ENCODE data around the gene TRIP10.
"Not testable (repeated sequence)": the region's sequence is repeated elsewhere in the genome, so short reads cannot be mapped to it uniquely, and the experiment has no call there.

The TRIP10 gene

DNA sequence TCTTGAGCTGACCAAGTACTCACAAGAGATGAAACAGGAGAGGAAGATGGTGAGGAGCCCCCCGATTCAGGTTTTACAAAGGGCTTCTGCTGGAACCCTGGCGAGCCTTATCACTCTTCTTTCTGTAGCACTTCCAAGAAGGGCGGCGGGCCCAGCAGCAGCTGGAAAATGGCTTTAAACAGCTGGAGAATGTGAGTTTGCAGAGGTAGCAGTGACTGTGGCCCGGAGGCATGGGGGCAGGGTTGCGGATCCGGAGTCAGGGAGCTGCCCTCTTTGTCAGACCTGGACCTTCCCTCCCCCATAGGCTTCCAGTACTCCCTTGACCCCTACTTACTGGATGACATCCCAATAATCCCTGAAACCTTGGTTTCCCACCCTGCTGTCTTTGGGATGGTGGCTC is 3.6 kb downstream of the TRIP10 start:
- 34 to 36% methylated on average over 7 of the region's 7 CpGs for WGBS, 2 experiments
- Histone ChIP-seq H3K27ac (ENCODE audit: insufficient read depth, low read depth, low read length, poor library complexity, severe bottlenecking) (peak overlapping the region; percentile 84), H3K4me1 (ENCODE audit: control insufficient read depth, insufficient read depth, low read length) (peaks cover 45% of the 10 kb centered on the region), H3K27me3 (ENCODE audit: control insufficient read depth, insufficient read depth, low read length, poor library complexity, severe bottlenecking) (no peaks in the 10 kb centered on the region), H3K9me3 (ENCODE audit: control insufficient read depth, low read length) (no peaks in the 10 kb centered on the region), H3K36me3 (ENCODE audit: control insufficient read depth, insufficient read depth, low read length) (peaks cover 15% of the 10 kb centered on the region), H3K4me3 (ENCODE audit: insufficient read depth, low read depth, low read length) (no peak overlapping the region)

DNA sequence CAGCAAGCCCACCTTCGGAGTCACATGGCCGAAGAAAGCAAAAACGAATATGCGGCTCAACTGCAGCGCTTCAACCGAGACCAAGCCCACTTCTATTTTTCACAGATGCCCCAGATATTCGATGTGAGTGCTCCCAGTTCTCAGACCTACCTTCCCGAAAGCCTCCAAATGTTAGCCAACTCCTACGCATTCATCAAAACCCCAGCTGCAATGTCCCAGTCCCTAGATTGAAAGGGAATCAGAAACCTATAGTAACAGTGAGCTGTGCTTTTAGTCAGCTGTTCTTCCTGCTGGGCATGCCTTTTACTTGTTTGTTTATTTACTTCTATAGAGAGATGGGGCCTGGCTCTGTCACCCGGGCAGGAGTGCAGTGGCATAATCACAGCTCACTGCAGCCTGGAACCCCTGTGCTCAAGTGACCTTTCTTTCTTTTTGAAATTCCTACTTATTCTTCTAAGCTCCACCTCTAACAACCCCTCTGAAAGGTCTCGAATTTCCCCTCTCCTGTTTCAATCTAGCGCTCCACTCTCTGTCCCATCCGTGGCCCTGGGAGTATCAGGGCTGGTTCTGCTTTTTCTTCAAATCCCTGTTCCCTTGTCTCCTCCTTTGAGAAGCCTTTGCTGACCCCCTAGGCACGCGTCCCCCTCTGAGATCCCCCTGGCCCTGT is 4.4 kb downstream of the TRIP10 start:
- H3K4me3 ChIP-seq (ENCODE audit: insufficient read depth, low read depth, low read length), result peak overlapping the region; percentile 14
- peaks cover 17% of the 10 kb centered on the region for H3K36me3 ChIP-seq (ENCODE audit: control insufficient read depth, insufficient read depth, low read length)
- WGBS, 2 experiments, result 38 to 40% methylated on average over 15 of the region's 15 CpGs
- H3K27ac ChIP-seq (ENCODE audit: insufficient read depth, low read depth, low read length, poor library complexity, severe bottlenecking), result peak overlapping the region; percentile 84
- no peaks in the 10 kb centered on the region for H3K27me3 ChIP-seq (ENCODE audit: control insufficient read depth, insufficient read depth, low read length, poor library complexity, severe bottlenecking)
- peaks cover 39% of the 10 kb centered on the region for H3K4me1 ChIP-seq (ENCODE audit: control insufficient read depth, insufficient read depth, low read length)
- no peaks in the 10 kb centered on the region for H3K9me3 ChIP-seq (ENCODE audit: control insufficient read depth, low read length)

- H3K27ac ChIP-seq (ENCODE audit: insufficient read depth, low read depth, low read length, poor library complexity, severe bottlenecking), result peak overlapping the region; percentile 84
- no peaks in the 10 kb centered on the region for H3K27me3 ChIP-seq (ENCODE audit: control insufficient read depth, insufficient read depth, low read length, poor library complexity, severe bottlenecking)
- peaks cover 35% of the 10 kb centered on the region for H3K4me1 ChIP-seq (ENCODE audit: control insufficient read depth, insufficient read depth, low read length)
- H3K9me3 ChIP-seq (ENCODE audit: control insufficient read depth, low read length), result no peaks in the 10 kb centered on the region
- peak overlapping the region; percentile 14 for H3K4me3 ChIP-seq (ENCODE audit: insufficient read depth, low read depth, low read length)
- H3K36me3 ChIP-seq (ENCODE audit: control insufficient read depth, insufficient read depth, low read length), result peaks cover 24% of the 10 kb centered on the region
- 75 to 77% methylated on average over 41 of the region's 41 CpGs for WGBS, 2 experiments
Observed at GRCh38 chr19:6744381-6745301, 5.2 kb downstream of the TRIP10 start.

DNA sequence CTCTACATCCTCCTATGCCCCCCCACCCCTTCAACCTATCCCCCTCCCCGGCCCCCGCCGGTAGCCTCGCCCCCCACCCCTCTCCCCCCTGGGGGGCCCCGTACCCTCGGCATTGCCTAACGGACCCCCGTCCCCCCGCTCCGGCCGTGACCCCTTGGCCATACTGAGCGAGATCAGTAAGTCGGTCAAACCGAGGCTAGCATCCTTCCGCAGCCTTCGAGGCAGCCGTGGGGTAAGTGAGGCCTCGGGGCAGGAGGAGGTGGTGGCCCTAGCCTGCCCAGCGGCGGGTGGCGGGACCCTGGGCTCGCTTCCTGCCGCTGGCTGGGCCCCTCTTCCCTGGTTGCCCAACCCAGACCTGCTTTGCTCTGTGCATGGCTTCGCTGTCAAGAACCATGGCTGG is 6.5 kb downstream of the TRIP10 start:
- 94% methylated on average over 19 to 20 of the region's 24 CpGs for WGBS, 2 experiments
- Histone ChIP-seq H3K27ac (ENCODE audit: insufficient read depth, low read depth, low read length, poor library complexity, severe bottlenecking) (no peak overlapping the region), H3K9me3 (ENCODE audit: control insufficient read depth, low read length) (no peaks in the 10 kb centered on the region), H3K4me3 (ENCODE audit: insufficient read depth, low read depth, low read length) (no peak overlapping the region), H3K36me3 (ENCODE audit: control insufficient read depth, insufficient read depth, low read length) (peaks cover 35% of the 10 kb centered on the region), H3K27me3 (ENCODE audit: control insufficient read depth, insufficient read depth, low read length, poor library complexity, severe bottlenecking) (no peaks in the 10 kb centered on the region), H3K4me1 (ENCODE audit: control insufficient read depth, insufficient read depth, low read length) (peaks cover 35% of the 10 kb centered on the region)

DNA sequence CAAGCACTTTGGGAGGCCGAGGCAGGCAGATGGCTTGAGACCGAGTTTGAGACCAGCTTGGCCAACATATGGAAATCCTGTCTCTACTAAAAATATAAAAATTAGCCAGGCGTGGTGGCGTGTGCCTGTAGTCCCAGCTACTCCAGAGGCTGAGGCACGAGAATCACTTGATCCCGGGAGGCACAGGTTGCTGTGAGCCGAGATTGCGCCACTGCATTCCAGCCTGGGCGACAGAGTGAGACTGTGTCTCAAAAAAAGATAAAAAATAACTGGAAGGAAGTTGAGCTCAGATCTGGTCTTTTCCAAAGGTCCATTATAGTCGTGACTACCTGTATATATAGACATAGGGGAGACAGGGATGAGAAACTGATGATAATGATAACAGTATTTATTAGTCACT is 9.1 kb downstream of the TRIP10 start:
- H3K36me3 ChIP-seq (ENCODE audit: control insufficient read depth, insufficient read depth, low read length), result peaks cover 40% of the 10 kb centered on the region
- H3K4me3 ChIP-seq (ENCODE audit: insufficient read depth, low read depth, low read length); H3K27ac ChIP-seq (ENCODE audit: insufficient read depth, low read depth, low read length, poor library complexity, severe bottlenecking); H3K27me3 ChIP-seq (ENCODE audit: control insufficient read depth, insufficient read depth, low read length, poor library complexity, severe bottlenecking); H3K9me3 ChIP-seq (ENCODE audit: control insufficient read depth, low read length): not testable (repeated sequence)
- H3K4me1 ChIP-seq (ENCODE audit: control insufficient read depth, insufficient read depth, low read length), result peaks cover 20% of the 10 kb centered on the region
- WGBS, 2 experiments, result 94 to 96% methylated on average over 10 of the region's 10 CpGs

DNA sequence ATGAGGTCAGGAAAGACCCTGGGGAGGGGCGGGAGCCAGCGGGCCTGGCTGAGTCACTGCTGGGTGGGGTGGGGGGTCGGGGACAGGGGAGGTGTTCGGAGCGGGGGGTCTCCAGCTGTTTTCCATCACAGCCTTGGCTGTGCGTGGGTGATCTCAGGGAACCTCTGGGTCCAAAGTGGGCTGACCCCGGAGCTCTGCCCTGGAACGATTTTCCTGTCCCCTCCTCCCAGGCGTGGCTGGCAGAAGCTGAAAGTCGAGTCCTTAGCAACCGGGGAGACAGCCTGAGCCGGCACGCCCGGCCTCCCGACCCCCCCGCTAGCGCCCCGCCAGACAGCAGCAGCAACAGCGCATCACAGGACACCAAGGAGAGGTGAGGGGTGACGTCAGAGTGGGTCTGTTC is 10.6 kb downstream of the TRIP10 start:
- H3K27ac ChIP-seq (ENCODE audit: insufficient read depth, low read depth, low read length, poor library complexity, severe bottlenecking), result no peak overlapping the region
- WGBS, 2 experiments, result 95 to 96% methylated on average over 20 of the region's 20 CpGs
- peaks cover 40% of the 10 kb centered on the region for H3K36me3 ChIP-seq (ENCODE audit: control insufficient read depth, insufficient read depth, low read length)
- no peaks in the 10 kb centered on the region for H3K27me3 ChIP-seq (ENCODE audit: control insufficient read depth, insufficient read depth, low read length, poor library complexity, severe bottlenecking)
- no peaks in the 10 kb centered on the region for H3K9me3 ChIP-seq (ENCODE audit: control insufficient read depth, low read length)
- H3K4me1 ChIP-seq (ENCODE audit: control insufficient read depth, insufficient read depth, low read length), result peaks cover 6% of the 10 kb centered on the region
- no peak overlapping the region for H3K4me3 ChIP-seq (ENCODE audit: insufficient read depth, low read depth, low read length)

GRCh38 chr19:6751189-6751588 is 11.7 kb downstream of the TRIP10 start:
- no peak overlapping the region for H3K4me3 ChIP-seq (ENCODE audit: insufficient read depth, low read depth, low read length)
- peaks cover 37% of the 10 kb centered on the region for H3K36me3 ChIP-seq (ENCODE audit: control insufficient read depth, insufficient read depth, low read length)
- 93 to 97% methylated on average over 16 of the region's 16 CpGs for WGBS, 2 experiments
- H3K27me3 ChIP-seq (ENCODE audit: control insufficient read depth, insufficient read depth, low read length, poor library complexity, severe bottlenecking), result no peaks in the 10 kb centered on the region
- H3K27ac ChIP-seq (ENCODE audit: insufficient read depth, low read depth, low read length, poor library complexity, severe bottlenecking), result no peak overlapping the region
- H3K9me3 ChIP-seq (ENCODE audit: control insufficient read depth, low read length), result no peaks in the 10 kb centered on the region
- H3K4me1 ChIP-seq (ENCODE audit: control insufficient read depth, insufficient read depth, low read length), result no peaks in the 10 kb centered on the region

DNA sequence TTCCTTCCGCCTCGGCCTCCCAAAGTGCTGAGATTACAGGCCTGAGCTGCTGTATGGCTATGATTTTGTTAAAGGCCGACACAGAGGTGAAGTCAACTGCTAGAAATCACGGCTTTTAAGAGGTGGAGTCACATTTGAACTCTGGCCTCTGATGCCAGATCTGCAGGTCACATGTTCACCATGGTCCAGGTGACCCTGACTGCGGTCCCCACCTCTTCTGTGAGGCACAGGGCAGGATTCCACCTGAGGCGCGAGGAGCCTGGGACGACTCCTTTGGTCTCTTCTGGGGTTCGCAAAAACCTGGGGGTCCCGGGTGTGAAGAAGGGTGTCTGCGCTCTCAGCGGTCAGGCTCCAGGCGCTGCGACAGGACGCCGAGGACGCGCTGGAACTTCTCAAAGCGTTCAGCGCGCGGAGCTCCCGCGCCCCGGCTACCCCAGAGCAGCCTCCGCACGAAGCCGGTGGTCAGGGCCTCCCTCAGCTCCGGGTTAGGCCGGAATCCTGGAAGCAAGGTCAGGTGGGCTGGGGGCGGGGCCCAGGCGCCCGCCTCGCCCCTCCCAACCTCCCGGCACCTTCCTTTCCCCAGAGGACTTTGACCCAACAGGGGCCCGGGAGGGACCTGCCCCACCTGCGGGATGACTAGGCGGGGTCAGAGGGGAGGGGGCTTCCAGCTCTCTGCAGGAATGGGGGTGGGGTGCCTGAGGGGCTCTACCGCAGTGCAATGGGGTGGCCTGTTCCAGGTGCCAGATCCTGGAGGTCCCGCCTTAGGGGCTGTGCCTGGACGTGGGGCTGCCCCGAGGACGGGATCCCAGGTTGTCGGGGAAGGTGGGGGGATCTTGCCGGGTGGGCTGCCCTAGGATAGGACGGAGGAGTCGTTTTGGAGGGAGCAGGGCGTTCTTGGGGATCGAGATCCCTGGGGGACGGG is 13.0 kb downstream of the TRIP10 start:
- H3K4me3 ChIP-seq (ENCODE audit: insufficient read depth, low read depth, low read length), result no peak overlapping the region

GRCh38 chr19:6753178-6754031 is 13.9 kb downstream of the TRIP10 start:
- Histone ChIP-seq H3K27ac (ENCODE audit: insufficient read depth, low read depth, low read length, poor library complexity, severe bottlenecking) (no peak overlapping the region), H3K4me3 (ENCODE audit: insufficient read depth, low read depth, low read length) (no peak overlapping the region), H3K36me3 (ENCODE audit: control insufficient read depth, insufficient read depth, low read length) (peaks cover 23% of the 10 kb centered on the region), H3K9me3 (ENCODE audit: control insufficient read depth, low read length) (no peaks in the 10 kb centered on the region), H3K27me3 (ENCODE audit: control insufficient read depth, insufficient read depth, low read length, poor library complexity, severe bottlenecking) (no peaks in the 10 kb centered on the region), H3K4me1 (ENCODE audit: control insufficient read depth, insufficient read depth, low read length) (no peaks in the 10 kb centered on the region)
- 73 to 77% methylated on average over 50 of the region's 50 CpGs for WGBS, 2 experiments

More for the DNA sequence above, 13.0 kb downstream of the TRIP10 start:
- H3K27ac ChIP-seq (ENCODE audit: insufficient read depth, low read depth, low read length, poor library complexity, severe bottlenecking), result no peak overlapping the region
- no peaks in the 10 kb centered on the region for H3K27me3 ChIP-seq (ENCODE audit: control insufficient read depth, insufficient read depth, low read length, poor library complexity, severe bottlenecking)
- H3K36me3 ChIP-seq (ENCODE audit: control insufficient read depth, insufficient read depth, low read length), result peaks cover 27% of the 10 kb centered on the region
- 73 to 75% methylated on average over 50 of the region's 50 CpGs for WGBS, 2 experiments
- H3K9me3 ChIP-seq (ENCODE audit: control insufficient read depth, low read length), result no peaks in the 10 kb centered on the region
- H3K4me1 ChIP-seq (ENCODE audit: control insufficient read depth, insufficient read depth, low read length), result no peaks in the 10 kb centered on the region
